ENCODE measurements around the gene MRPS6. TPM values are rescaled to one million over a fixed set of nuclear protein-coding genes. Genes with fewer than 3 reads are reported as not detected.

Gene MRPS6
- total RNA-seq, 1 experiment from 2014 or later, result 109 TPM

- intact Hi-C loops (cut with micrococcal nuclease; ENCODE audit: unreplicated experiment), result no loop called here
- Histone ChIP-seq H3K9me3 (ENCODE audit: control insufficient read depth, insufficient read depth, low read depth, low read length) (no peaks in the 10 kb centered on the region), H3K27ac (ENCODE audit: low read length) (no peak overlapping the region), H3K36me3 (ENCODE audit: control insufficient read depth, insufficient read depth, low read length) (peaks cover 6% of the 10 kb centered on the region; the same call in 1 of the 2 replicates), H3K27me3 (ENCODE audit: control insufficient read depth, insufficient read depth, low read length) (no peaks in the 10 kb centered on the region), H3K4me3 (ENCODE audit: low read depth in 2 of 2, low read length in 2 of 2) (no peak overlapping the region), H3K4me1 (ENCODE audit: control insufficient read depth, insufficient read depth, low read length) (peaks cover 21% of the 10 kb centered on the region)
- no peak for DNase-seq (ENCODE audit: low read depth, low spot score)
- in situ Hi-C loops (cut with HindIII; ENCODE audit: low pct_unique_long_range_greater_than_20kb, low sequenced_read_pairs), result no loop called here
- TF ChIP-seq TCF7L2 (IDR thresholded peaks at IDR 0.05; ENCODE audit: low read depth, low read length), result no peak
- no peak for TF ChIP-seq SIN3A (IDR thresholded peaks at IDR 0.05; ENCODE audit: borderline replicate concordance, insufficient read depth, low read depth, low read length)
- TF ChIP-seq CTCF (IDR thresholded peaks at IDR 0.05), result no peak
- TF ChIP-seq POLR2AphosphoS5 (IDR thresholded peaks at IDR 0.05; ENCODE audit: low read depth, low read length), result no peak
- no TSS peak for BruUV-seq (replicated peaks)
- ChIA-PET CTCF (no interaction called here), POLR2A (no interaction called here)
- no peak for ATAC-seq
Observed at GRCh38 chr21:34097442-34097841, 24.1 kb downstream of the MRPS6 start.

GRCh38 chr21:34100337-34100736, 27.0 kb downstream of the MRPS6 start:
- BruUV-seq (replicated peaks), result no TSS peak
- no peak for TF ChIP-seq REST (IDR thresholded peaks at IDR 0.05; ENCODE audit: insufficient read depth in 1 of 2, low read depth in 2 of 2, low read length in 1 of 2)
- no peak for TF ChIP-seq TCF7L2 (IDR thresholded peaks at IDR 0.05; ENCODE audit: low read depth, low read length)
- no peak for TF ChIP-seq CTCF (IDR thresholded peaks at IDR 0.05)
- no peak for TF ChIP-seq SIN3A (IDR thresholded peaks at IDR 0.05; ENCODE audit: borderline replicate concordance, insufficient read depth, low read depth, low read length)
- no peak for TF ChIP-seq POLR2AphosphoS5 (IDR thresholded peaks at IDR 0.05; ENCODE audit: low read depth, low read length)
- intact Hi-C loops (cut with micrococcal nuclease; ENCODE audit: unreplicated experiment) (no loop called here), in situ Hi-C loops (cut with HindIII; ENCODE audit: low pct_unique_long_range_greater_than_20kb, low sequenced_read_pairs) (no loop called here)
- CTCF ChIA-PET, result no interaction called here
- POLR2A ChIA-PET, result no interaction called here
- no peak for ATAC-seq
- Histone ChIP-seq H3K4me1 (ENCODE audit: control insufficient read depth, insufficient read depth, low read length) (peaks cover 12% of the 10 kb centered on the region), H3K27me3 (ENCODE audit: control insufficient read depth, insufficient read depth, low read length) (no peaks in the 10 kb centered on the region), H3K9me3 (ENCODE audit: control insufficient read depth, insufficient read depth, low read depth, low read length) (no peaks in the 10 kb centered on the region), H3K27ac (ENCODE audit: low read length) (no peak overlapping the region), H3K36me3 (ENCODE audit: control insufficient read depth, insufficient read depth, low read length) (peaks cover 2% of the 10 kb centered on the region; the same call in 1 of the 2 replicates), H3K4me3 (ENCODE audit: low read depth in 2 of 2, low read length in 2 of 2) (no peak overlapping the region)
- DNase-seq (ENCODE audit: low read depth, low spot score), result no peak
